Fibroblast of lung (primary cell): ENCODE results near the gene IFITM5. TPM values are rescaled to one million over a fixed set of nuclear protein-coding genes. Genes with fewer than 3 reads are reported as not detected.

Experiments
- DNase-seq, 2 donors: peaks; one replicate each; pipeline versions ENCODE4 v3.0.0 to v3.0.0-alpha.2; 2010; ENCODE audit warnings: low read depth in 2 of 2
- H2AFZ ChIP-seq: 2 replicates; pipeline ENCODE4 v1.5.1; 2012; ENCODE audit warnings: low read length, control low read depth, inconsistent platforms
- H3K27ac ChIP-seq: 2 replicates; pipeline ENCODE4 v1.5.1; 2011; ENCODE audit warnings: low read length, control low read depth; ENCODE audit not compliant: insufficient read depth
- H3K27me3 ChIP-seq: 2 replicates; pipeline ENCODE4 v1.5.1; 2011; ENCODE audit warnings: mild to moderate bottlenecking, low read length; ENCODE audit not compliant: control insufficient read depth, insufficient read depth
- H3K36me3 ChIP-seq: 2 replicates; pipeline ENCODE4 v1.5.1; 2011; ENCODE audit warnings: low read length; ENCODE audit not compliant: control insufficient read depth, insufficient read depth
- H3K4me1 ChIP-seq: 2 replicates; pipeline ENCODE4 v1.5.1; 2011; ENCODE audit warnings: low read length; ENCODE audit not compliant: control insufficient read depth, insufficient read depth; ENCODE audit errors: extremely low read depth
- H3K4me2 ChIP-seq: 2 replicates; pipeline ENCODE4 v1.5.1; 2011; ENCODE audit warnings: low read length, control low read depth; ENCODE audit not compliant: insufficient read depth; ENCODE audit errors: extremely low read depth
- H3K4me3 ChIP-seq, 4 experiments: fragments of 200-600 bp in 1 of 4; sonication (generic) in 1 of 4; replicated peaks in 1 of 4; 2 replicates each; pipeline ENCODE4 v1.5.1; 2011 to 2016; ENCODE audit warnings: low read length in 4 of 4, low read depth in 3 of 4, mild to moderate bottlenecking in 3 of 4, control low read depth in 2 of 4, inconsistent platforms in 1 of 4, mixed read lengths in 1 of 4; ENCODE audit not compliant: insufficient read depth in 1 of 4; ENCODE audit errors: control extremely low read depth in 1 of 4
- H3K79me2 ChIP-seq: 2 replicates; pipeline ENCODE4 v1.5.1; 2012; ENCODE audit warnings: mild to moderate bottlenecking, low read length, inconsistent platforms; ENCODE audit not compliant: control insufficient read depth, insufficient read depth
- H3K9ac ChIP-seq: 2 replicates; pipeline ENCODE4 v1.5.1; 2011; ENCODE audit warnings: mild to moderate bottlenecking, low read length, control low read depth; ENCODE audit not compliant: insufficient read depth
- H3K9me3 ChIP-seq: 2 replicates; pipeline ENCODE4 v1.5.1; 2012; ENCODE audit warnings: low read depth, low read length; ENCODE audit not compliant: control insufficient read depth, insufficient read depth
- H4K20me1 ChIP-seq: 2 replicates; pipeline ENCODE4 v1.5.1; 2011; ENCODE audit warnings: low read length; ENCODE audit not compliant: control insufficient read depth, insufficient read depth; ENCODE audit errors: extremely low read depth
- EZH2 ChIP-seq: IDR thresholded peaks from 2 replicates; pipeline ENCODE4 v1.5.1; 2012; ENCODE audit warnings: low read length, control low read depth, mild to moderate bottlenecking; ENCODE audit errors: missing control alignments
- polyA plus RNA-seq, 2 donors: library from polyadenylated mRNA; depleted of rRNA in 1 of 2; stranded (reverse) in 1 of 2; unstranded in 1 of 2; fragments of >200 nt; gene quantifications; 2 replicates each; pipeline ENCODE4 v1.2.1, GENCODE V29; 2011 to 2012; ENCODE audit warnings: missing spikeins in 1 of 2
- total RNA-seq: library from RNA; depleted of rRNA; stranded (reverse); fragments of >200 nt; gene quantifications from 2 replicates; pipeline ENCODE4 v1.2.1, GENCODE V29; 2014
- TF ChIP-seq, protein P1 (sequence below), 2 donors: IDR thresholded peaks in 1 of 2; conservative IDR thresholded peaks in 1 of 2; 1 replicate in 1 of 2; 2 replicates in 1 of 2; pipeline ENCODE4 v1.5.1; 2011 to 2012; ENCODE audit warnings: low read length in 2 of 2, control low read depth in 1 of 2, inconsistent platforms in 1 of 2, low read depth in 1 of 2, mild to moderate bottlenecking in 1 of 2

The IFITM5 gene
- total and polyA plus RNA-seq, 2 donors (not counting 1 experiment from before 2014, with no cell fraction given): 0.50 TPM; not detected in 1

DNA sequence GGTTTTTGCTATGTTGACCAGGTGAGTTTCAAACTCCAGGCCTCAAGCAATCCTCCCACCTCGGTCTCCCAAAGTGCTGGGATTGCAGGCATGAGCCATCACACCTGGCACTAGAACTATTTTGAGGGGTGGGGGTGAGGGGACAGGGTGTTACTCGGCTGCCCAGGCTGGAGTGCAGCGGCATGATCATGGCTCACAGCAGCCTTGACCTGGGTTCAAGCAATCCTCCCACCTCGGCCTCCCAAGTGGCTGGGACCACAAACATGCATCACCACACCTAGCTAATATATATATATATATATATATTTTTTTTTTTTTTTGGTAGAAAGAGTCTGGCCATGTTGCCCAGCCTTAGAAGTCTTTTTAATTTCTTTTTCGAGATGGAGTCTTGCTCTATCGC is 38.4 kb upstream of the IFITM5 start:
- Histone ChIP-seq H2AFZ (no peak overlapping the region), H3K27me3 (no peaks in the 10 kb centered on the region), H3K27ac (no peak overlapping the region), H3K79me2 (no peaks in the 10 kb centered on the region), H3K4me1 (no peaks in the 10 kb centered on the region), H3K9me3 (no peaks in the 10 kb centered on the region), H3K4me2 (no peak overlapping the region), H4K20me1 (no peaks in the 10 kb centered on the region), H3K9ac (no peak overlapping the region), H3K4me3 (no peak overlapping the region), H3K36me3 (no peaks in the 10 kb centered on the region)
- no peak for TF ChIP-seq EZH2
- TF ChIP-seq, protein P1, sequence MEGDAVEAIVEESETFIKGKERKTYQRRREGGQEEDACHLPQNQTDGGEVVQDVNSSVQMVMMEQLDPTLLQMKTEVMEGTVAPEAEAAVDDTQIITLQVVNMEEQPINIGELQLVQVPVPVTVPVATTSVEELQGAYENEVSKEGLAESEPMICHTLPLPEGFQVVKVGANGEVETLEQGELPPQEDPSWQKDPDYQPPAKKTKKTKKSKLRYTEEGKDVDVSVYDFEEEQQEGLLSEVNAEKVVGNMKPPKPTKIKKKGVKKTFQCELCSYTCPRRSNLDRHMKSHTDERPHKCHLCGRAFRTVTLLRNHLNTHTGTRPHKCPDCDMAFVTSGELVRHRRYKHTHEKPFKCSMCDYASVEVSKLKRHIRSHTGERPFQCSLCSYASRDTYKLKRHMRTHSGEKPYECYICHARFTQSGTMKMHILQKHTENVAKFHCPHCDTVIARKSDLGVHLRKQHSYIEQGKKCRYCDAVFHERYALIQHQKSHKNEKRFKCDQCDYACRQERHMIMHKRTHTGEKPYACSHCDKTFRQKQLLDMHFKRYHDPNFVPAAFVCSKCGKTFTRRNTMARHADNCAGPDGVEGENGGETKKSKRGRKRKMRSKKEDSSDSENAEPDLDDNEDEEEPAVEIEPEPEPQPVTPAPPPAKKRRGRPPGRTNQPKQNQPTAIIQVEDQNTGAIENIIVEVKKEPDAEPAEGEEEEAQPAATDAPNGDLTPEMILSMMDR (conservative IDR thresholded peaks at IDR 0.05 in 1 of 2, IDR thresholded peaks at IDR 0.05 in 1 of 2; ENCODE audit: low read depth in 1 of 2, low read length in 2 of 2): no peak
- DNase-seq: no peak

DNA sequence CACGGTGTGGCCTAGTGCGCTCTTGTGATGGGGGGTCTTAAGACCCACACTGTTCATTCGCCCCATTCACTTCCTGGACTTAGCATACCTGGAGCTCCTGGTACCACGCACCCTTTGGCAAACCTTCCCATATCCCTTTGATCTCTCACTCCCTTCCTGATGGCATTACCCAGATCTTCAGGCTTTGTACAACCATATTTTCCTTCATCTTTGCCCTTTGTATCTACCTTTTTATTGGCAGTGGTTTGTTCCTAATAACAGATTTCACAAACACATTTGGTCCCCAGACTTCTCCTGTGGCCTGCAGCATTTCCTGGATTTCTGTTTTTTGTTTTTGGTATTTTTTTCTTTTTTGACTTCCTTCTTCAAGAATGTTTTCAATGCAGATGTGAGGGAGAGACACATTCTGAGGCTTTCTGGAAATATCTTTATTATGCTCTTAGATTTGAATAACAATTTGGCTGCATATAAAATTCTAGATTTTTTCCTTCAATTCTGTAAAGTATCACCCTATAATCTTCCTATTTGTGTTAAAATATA is 37.4 kb upstream of the IFITM5 start:
- Histone ChIP-seq H3K27ac (no peak overlapping the region), H3K27me3 (no peaks in the 10 kb centered on the region), H3K79me2 (no peaks in the 10 kb centered on the region), H2AFZ (no peak overlapping the region), H3K36me3 (no peaks in the 10 kb centered on the region), H3K4me3 (no peak overlapping the region), H3K4me2 (no peak overlapping the region), H4K20me1 (no peaks in the 10 kb centered on the region), H3K4me1 (no peaks in the 10 kb centered on the region), H3K9me3 (no peaks in the 10 kb centered on the region), H3K9ac (no peak overlapping the region)
- no peak for DNase-seq
- no peak for TF ChIP-seq EZH2
- TF ChIP-seq, protein P1 (conservative IDR thresholded peaks at IDR 0.05 in 1 of 2, IDR thresholded peaks at IDR 0.05 in 1 of 2; ENCODE audit: low read depth in 1 of 2, low read length in 2 of 2): no peak

DNA sequence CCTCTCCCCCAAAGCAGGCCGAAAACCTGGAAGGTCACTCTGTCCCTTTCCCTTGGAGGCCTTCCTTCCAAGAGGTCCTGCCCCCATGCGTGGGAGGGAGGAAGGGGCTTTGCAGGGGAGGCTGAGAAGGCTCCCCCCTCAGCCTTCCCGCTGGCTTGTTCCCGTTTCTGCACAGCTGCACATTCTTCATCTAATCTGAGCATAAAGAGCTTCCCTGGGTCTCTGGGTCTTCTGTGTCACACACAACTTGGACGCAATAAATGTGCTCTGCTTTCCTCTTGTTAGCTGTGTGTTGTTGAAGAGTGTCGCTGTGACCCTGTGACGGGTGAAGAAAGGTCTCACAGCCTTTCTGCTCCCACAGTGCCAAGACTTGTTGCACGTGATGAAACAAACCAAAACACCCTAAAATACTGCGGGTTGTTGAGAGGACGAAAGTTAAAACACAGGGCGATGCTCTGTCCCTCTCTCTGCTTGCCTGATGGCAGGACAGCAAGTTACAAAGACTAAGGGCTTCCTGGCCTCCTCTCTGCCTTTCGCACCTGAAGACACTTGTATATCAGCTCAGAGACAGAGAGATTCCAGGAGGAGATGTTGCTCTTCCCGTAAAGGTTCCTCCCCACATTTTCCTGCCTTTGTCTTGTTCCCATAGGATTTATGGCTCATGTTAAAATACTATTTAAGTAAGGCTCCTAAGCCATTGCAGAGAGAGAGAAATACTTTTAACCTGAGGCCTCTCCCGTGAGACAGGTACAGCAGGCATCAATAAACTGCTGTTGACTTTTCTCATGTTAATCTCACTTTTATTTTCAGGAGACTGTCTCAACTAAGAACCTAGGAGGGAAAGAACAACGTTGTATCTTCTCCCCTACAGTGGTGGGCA is 36.7 kb upstream of the IFITM5 start:
- TF ChIP-seq, protein P1 (conservative IDR thresholded peaks at IDR 0.05 in 1 of 2, IDR thresholded peaks at IDR 0.05 in 1 of 2; ENCODE audit: low read depth in 1 of 2, low read length in 2 of 2): no peak
- no peak for TF ChIP-seq EZH2
- Histone ChIP-seq H2AFZ (peak overlapping the region; percentile 90), H3K9ac (no peak overlapping the region), H3K36me3 (no peaks in the 10 kb centered on the region), H3K79me2 (no peaks in the 10 kb centered on the region), H3K4me1 (no peaks in the 10 kb centered on the region), H3K27ac (no peak overlapping the region), H4K20me1 (no peaks in the 10 kb centered on the region), H3K4me3 (no peak overlapping the region), H3K4me2 (no peak overlapping the region), H3K9me3 (no peaks in the 10 kb centered on the region), H3K27me3 (no peaks in the 10 kb centered on the region)
- no peak for DNase-seq
